Activated CD4-positive, alpha-beta T cell treated with anti-CD3 and anti-CD28 coated beads for 4 hours (primary cell): ENCODE measurements around the gene DCAF10.

Source experiments
- DNase-seq, 2 donors: peaks; one replicate each; pipeline ENCODE4 v3.0.0-alpha.2; 2020

The DCAF10 gene

GRCh38 chr9:37910271-37910670, 109.7 kb downstream of the DCAF10 start:
- no peak for DNase-seq

GRCh38 chr9:37911271-37911681, 110.7 kb downstream of the DCAF10 start:
- no peak for DNase-seq

- peak; percentile 62 to 84 for DNase-seq
These were observed 113.0 kb downstream of the DCAF10 start for GRCh38 chr9:37913480-37914153.

GRCh38 chr9:37914154-37914551, 113.6 kb downstream of the DCAF10 start:
- no peak for DNase-seq

GRCh38 chr9:37914701-37915358, 114.2 kb downstream of the DCAF10 start:
- no peak for DNase-seq

- no peak for DNase-seq
These were observed 115.4 kb downstream of the DCAF10 start for GRCh38 chr9:37915911-37916470.

- no peak for DNase-seq
These were observed 116.1 kb downstream of the DCAF10 start for GRCh38 chr9:37916471-37917312.
